Stimulated activated memory B cell treated with anti-CD40 and anti-IgM and Interleukin-4, amounts not matched to agents 10 μg/mL and 1 μg/mL and 100 μg/mL, for 72 hours (primary cell): ENCODE measurements around the gene TBC1D10A.
A peak's percentile ranks its signal among the peaks of the same experiment; 100 is the strongest.

Source experiments
- ATAC-seq: fragments of 150-1000 bp; cut with Tn5 transposase; 2 replicates; pipeline ENCODE4 v1.10.0; 2021
- H3K27ac Mint-ChIP-seq: one replicate; pipeline ENCODE4 v1.8.0; 2022; ENCODE audit warnings: mild to moderate bottlenecking, mixed read lengths
- H3K27me3 Mint-ChIP-seq: one replicate; pipeline ENCODE4 v1.8.0; 2022; ENCODE audit warnings: mixed read lengths
- H3K36me3 Mint-ChIP-seq: one replicate; pipeline ENCODE4 v1.8.0; 2022; ENCODE audit warnings: mixed read lengths
- H3K4me1 Mint-ChIP-seq: one replicate; pipeline ENCODE4 v1.8.0; 2022; ENCODE audit warnings: mixed read lengths
- H3K4me3 Mint-ChIP-seq: one replicate; pipeline ENCODE4 v1.8.0; 2022; ENCODE audit warnings: mild to moderate bottlenecking, moderate library complexity, mixed read lengths
- H3K9me3 Mint-ChIP-seq: one replicate; pipeline ENCODE4 v1.8.0; 2022; ENCODE audit warnings: mixed read lengths

Gene TBC1D10A

DNA sequence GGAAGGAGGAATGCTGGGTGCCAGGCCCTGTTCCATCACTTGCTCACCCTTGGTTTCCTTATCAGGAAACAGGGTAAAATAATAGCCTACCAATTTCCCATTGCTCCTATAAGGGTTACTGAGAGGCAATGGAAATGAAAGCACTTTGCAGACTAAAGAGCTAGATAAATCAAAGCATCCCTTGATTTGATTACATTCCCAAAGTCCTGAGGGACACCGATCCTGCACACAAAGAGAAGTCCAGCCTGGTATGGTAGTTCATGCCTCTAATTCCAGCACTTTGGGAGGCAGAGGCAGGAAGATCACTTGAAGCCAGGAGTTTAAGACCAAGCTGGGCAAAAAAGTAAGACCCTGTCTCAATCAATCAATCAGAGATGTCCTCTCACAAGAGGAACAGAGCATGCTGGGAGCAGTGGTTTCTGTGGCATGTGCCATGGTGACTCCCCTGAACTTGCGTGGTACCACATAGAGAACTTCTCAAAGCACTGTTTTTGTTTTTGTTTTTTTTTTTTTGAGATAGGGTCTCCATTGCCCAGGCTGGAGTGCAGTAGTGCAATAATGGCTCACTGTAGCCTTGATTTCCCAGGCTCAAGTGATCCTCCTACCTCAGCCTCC lies 10.7 kb downstream of the TBC1D10A start:
- H3K27me3 Mint-ChIP-seq: no peaks in the 10 kb centered on the region
- no peaks in the 10 kb centered on the region for H3K9me3 Mint-ChIP-seq
- peaks cover 86% of the 10 kb centered on the region for H3K4me1 Mint-ChIP-seq
- peak overlapping the region; percentile 82 for H3K27ac Mint-ChIP-seq
- no peak overlapping the region for H3K4me3 Mint-ChIP-seq
- H3K36me3 Mint-ChIP-seq: peaks cover 45% of the 10 kb centered on the region
- ATAC-seq: no peak

DNA sequence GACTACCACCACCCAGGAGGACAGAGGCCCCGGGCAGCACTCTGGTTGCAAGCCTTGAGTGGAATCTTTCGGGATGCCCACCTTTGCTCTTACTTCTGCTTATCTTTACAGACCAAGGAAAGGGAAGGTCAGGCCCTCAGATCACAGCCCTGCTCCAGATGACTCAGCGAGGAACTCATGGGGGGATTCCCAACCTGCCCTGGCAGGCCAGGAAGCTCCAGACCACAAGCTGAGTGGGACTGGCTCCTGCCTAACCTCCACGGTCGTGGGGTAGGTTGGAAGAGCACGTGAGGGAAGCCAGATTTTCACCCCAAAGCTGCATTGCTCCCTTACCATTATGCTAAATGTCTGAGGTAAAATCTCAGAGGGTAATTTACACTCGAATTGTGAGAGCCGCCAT lies 11.8 kb downstream of the TBC1D10A start:
- peak overlapping the region; percentile 82 for H3K27ac Mint-ChIP-seq
- ATAC-seq: peak; percentile 81
- no peaks in the 10 kb centered on the region for H3K27me3 Mint-ChIP-seq
- peaks cover 87% of the 10 kb centered on the region for H3K4me1 Mint-ChIP-seq
- peak overlapping the region; percentile 53 for H3K4me3 Mint-ChIP-seq
- H3K36me3 Mint-ChIP-seq: peaks cover 35% of the 10 kb centered on the region
- no peaks in the 10 kb centered on the region for H3K9me3 Mint-ChIP-seq

DNA sequence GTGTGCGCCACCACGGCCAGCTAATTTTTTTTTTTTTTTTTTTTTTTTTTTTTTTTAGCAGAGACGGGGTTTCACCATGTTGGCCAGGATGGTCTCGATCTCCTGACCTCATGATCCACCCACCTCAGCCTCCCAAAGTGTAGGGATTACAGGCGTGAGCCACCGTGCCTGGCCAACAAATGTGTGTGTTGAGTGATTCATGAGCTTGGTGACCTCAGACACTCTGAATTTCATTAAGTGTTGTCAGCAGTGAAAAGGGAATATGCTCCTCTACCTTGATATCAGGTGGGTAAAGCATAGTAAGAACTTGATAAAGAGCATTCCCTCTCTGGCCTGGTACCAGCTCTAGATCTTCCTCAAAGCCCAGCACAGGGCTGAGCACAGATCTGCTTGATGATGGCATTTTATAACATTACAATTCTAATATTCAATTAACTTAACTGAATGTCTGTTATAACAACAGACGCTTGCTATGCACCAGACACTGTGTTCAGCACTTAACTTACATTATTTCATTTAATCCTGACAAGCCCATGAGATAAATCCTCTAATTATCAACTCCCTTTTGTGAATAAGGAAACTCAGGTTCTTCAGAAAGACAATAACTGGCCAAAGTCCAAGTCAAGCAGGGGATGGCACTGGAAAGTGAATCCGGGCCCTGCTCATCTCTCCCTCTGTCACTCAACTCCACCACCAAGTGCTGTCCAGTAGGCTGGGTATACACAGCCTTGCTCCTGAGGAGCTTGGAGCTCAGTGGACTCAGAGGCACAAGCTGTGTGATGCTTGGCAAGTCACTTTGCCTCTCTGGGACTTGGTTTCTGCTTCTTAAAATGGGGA lies 13.0 kb downstream of the TBC1D10A start:
- no peaks in the 10 kb centered on the region for H3K9me3 Mint-ChIP-seq
- ATAC-seq: no peak
- H3K36me3 Mint-ChIP-seq: peaks cover 26% of the 10 kb centered on the region
- H3K27me3 Mint-ChIP-seq: no peaks in the 10 kb centered on the region
- H3K27ac Mint-ChIP-seq: peak overlapping the region; percentile 82
- H3K4me3 Mint-ChIP-seq: no peak overlapping the region
- peaks cover 87% of the 10 kb centered on the region for H3K4me1 Mint-ChIP-seq

DNA sequence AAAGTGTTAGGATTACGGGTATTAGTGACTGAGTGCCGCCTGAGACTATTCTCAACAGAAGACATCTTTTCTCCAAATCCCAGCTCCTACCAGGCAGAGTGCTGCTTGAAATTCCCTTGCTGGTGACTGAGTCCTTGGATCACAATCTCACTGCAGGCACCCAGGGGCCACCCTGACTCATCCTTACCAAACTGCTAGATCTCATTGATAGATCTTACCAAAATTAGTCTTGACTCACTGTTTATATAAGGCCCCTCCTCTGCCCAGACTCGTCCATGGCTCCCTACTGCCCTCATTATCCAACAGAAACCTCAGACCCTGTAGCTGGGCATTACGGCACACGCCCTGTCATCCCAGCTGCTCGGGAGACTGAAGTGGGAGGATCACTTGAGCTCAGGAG lies 14.7 kb downstream of the TBC1D10A start:
- Mint-ChIP-seq H3K4me3 (no peak overlapping the region), H3K4me1 (peaks cover 93% of the 10 kb centered on the region), H3K9me3 (no peaks in the 10 kb centered on the region), H3K27me3 (no peaks in the 10 kb centered on the region), H3K27ac (peak overlapping the region; percentile 74), H3K36me3 (peaks cover 22% of the 10 kb centered on the region)
- no peak for ATAC-seq

DNA sequence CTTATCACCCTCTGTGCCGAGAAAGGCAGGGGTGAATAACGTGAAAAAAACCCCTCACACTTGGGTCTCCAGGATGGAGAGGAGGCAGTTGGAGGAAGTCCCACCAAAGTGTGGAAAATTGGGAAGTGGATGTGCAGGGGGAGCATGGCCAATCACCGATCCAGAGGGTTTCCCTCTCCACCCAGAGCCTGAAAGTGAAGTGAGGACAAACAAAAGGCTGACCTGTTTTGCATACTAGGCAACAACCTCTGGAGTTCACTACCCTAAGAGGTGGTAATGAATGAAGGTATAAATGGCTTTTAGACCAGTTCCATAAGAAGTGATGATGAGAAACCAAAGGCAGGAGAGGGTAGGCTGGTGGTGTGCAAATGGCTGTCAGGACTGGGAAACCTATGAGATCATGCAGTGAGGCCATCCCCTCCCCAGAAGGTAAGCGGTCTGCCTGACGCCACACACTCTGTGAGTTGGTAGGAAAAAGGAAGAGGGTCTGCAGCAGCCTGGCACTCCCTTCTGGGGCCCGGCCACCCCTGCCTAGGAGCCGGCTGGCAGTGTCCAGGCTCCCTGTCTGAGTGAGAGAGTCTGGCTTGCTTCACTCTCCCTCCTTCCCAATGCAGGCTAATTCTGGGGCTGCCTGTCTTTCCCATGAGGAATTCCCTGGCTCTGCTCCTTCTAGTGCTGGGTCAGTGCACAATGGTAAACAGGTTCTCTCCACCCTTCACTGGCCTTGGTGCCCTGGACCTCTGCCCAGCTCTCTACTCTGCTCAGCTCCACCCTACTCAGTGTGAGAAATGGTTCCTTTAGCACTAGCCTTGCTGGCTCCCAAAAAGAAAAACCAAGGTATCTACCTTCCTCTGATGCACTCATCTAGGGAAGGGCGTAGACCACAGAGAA lies 15.6 kb downstream of the TBC1D10A start:
- H3K27ac Mint-ChIP-seq: peak overlapping the region; percentile 74
- peak overlapping the region; percentile 9 for H3K4me3 Mint-ChIP-seq
- no peak for ATAC-seq
- H3K27me3 Mint-ChIP-seq: no peaks in the 10 kb centered on the region
- peaks cover 97% of the 10 kb centered on the region for H3K4me1 Mint-ChIP-seq
- peaks cover 22% of the 10 kb centered on the region for H3K36me3 Mint-ChIP-seq
- no peaks in the 10 kb centered on the region for H3K9me3 Mint-ChIP-seq

DNA sequence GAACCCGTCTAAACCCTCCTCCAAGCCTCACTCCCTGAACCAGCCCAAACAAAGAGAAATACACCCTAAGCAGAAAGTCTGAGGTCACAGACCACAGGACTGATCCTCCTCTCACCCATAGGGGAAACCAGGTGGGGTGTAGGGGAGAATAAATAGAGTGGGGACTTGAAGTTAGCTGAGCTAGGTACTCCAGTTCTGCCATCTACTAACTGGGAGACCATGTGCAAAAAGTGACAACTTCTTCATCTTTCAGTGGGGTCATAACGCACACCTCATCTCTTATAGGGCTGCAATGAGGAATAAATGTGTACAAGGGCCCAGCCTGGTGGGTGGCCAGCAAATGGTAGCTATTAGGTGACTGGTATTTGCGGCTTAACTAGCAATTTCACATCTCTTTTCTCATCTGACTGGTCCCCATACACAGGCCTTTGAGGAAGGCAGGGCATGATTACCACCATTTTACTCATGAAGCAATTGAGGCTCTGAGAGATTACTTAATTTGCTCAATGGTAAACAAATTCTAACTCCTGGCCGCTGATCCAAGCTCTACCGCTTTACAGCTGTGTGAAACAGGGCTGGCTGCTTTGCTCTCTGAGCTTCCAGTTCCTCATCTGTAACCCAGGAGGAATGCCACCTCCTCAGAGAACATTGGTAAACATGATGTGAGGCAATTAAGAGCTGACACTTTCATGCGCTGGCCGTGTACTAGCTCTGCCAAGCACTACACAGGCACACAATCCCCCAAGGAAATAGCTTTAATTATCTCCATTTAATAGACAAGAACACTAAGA lies 16.6 kb downstream of the TBC1D10A start:
- Mint-ChIP-seq H3K27me3 (no peaks in the 10 kb centered on the region), H3K4me1 (peaks cover 97% of the 10 kb centered on the region), H3K9me3 (no peaks in the 10 kb centered on the region), H3K4me3 (peak overlapping the region; percentile 9), H3K36me3 (peaks cover 22% of the 10 kb centered on the region), H3K27ac (peak overlapping the region; percentile 74)
- ATAC-seq: peak; percentile 80

DNA sequence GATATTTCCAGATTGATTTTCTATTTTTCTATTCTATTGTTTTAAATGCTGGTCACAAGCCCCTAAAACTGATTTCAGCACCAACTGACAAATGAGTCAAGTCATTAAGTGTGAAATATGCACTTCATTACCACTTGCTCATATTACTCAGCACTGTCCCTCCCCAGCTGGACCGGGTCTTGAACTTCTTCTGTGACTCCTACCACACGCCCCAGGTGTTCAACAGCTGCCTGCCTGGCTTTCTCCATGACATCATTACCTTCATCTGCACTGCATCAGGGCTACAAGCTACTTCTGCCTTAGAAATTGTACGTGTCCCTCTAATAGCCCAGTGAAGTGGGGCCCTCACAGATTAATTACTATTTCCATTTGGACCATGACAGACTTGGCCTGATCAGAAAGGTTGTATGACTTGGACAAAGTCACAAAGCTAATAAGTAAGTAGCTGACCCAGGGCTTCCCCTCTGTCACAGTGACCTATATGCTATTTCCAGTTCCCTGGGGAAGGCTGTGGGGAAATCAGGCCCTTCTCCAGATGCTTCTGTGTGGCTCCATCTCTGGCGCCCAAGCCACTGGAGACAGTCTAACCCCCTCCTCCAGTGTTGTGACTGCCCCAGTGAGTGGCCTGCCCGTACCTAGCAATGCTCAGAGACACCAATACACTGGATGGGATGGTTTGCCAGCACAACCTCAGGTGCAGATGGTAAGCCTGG lies 18.1 kb downstream of the TBC1D10A start:
- Mint-ChIP-seq H3K9me3 (no peaks in the 10 kb centered on the region), H3K27me3 (no peaks in the 10 kb centered on the region), H3K27ac (peak overlapping the region; percentile 74), H3K36me3 (peaks cover 19% of the 10 kb centered on the region), H3K4me1 (peaks cover 97% of the 10 kb centered on the region), H3K4me3 (peak overlapping the region; percentile 10)
- ATAC-seq: peak; percentile 56

DNA sequence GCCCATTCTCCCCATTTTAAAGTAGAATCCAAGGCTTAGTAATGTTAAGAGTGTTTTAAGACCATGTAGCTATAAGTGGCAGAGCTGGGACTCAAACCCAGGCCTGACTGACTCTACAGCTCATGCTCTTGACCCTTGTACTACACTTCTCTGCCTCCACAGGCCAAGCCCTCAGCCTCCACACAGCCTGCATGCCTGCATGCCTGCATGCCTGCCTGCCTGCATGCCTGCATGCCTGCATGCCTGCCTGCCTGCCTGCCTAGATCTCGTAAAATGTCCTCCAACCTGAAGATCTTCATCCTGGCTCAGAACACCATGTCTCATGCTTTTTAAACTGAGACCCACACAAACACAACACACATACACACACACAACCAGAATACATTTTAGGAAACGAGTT lies 18.6 kb downstream of the TBC1D10A start:
- H3K27ac Mint-ChIP-seq: peak overlapping the region; percentile 74
- peak overlapping the region; percentile 2 for H3K4me3 Mint-ChIP-seq
- peaks cover 23% of the 10 kb centered on the region for H3K36me3 Mint-ChIP-seq

DNA sequence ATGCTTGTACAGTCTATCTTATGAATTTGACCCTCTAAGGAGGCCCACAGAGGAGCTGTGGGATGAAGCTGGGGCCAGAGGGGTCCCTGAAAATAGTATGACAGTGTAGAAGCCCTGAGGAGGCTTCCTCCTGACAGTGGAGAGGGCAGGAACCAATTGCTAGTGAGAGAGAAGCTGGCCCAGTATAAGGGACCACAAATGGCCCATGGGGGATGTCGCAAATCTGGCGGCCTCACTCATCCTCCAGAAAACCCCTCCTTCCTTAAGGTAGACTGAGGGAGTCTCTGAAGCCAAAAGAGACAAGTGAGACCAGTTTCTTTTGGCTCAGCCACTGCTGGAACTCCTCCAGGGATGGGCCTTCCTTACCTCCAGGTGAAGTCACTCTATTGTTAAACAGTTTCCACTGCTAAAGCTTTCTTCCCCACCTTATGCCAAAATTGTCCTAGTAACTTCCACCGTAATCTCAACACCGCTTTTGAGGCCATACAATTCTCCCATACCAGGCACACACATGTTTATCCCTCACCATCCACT lies 19.6 kb downstream of the TBC1D10A start:
- ATAC-seq: no peak
- Mint-ChIP-seq H3K4me1 (peaks cover 100% of the 10 kb centered on the region), H3K9me3 (no peaks in the 10 kb centered on the region), H3K36me3 (peaks cover 23% of the 10 kb centered on the region), H3K27ac (peak overlapping the region; percentile 74), H3K27me3 (no peaks in the 10 kb centered on the region), H3K4me3 (peak overlapping the region; percentile 35)

More for the DNA sequence above, 18.6 kb downstream of the TBC1D10A start:
- Mint-ChIP-seq H3K27me3 (no peaks in the 10 kb centered on the region), H3K9me3 (no peaks in the 10 kb centered on the region), H3K4me1 (peaks cover 100% of the 10 kb centered on the region)
- no peak for ATAC-seq

DNA sequence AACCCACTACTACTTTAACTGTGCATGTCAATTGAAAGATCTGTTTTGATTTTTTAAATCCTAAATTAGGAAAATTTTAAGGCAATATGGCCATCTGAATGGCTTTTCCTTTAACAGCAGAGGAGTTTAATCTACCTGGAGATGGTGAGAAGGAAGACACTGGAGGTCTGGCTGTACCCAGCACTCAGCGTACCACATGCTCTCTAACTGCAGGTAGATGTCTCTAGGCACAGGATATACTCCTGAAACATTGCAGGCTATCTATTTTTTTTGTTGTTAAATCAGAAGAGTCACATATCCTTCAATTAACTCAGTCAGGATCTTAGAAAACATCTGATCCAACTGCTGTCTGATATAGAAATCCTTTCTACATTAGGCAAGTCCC lies 20.1 kb downstream of the TBC1D10A start:
- no peaks in the 10 kb centered on the region for H3K9me3 Mint-ChIP-seq
- peaks cover 100% of the 10 kb centered on the region for H3K4me1 Mint-ChIP-seq
- H3K36me3 Mint-ChIP-seq: peaks cover 22% of the 10 kb centered on the region
- no peaks in the 10 kb centered on the region for H3K27me3 Mint-ChIP-seq
- H3K27ac Mint-ChIP-seq: peak overlapping the region; percentile 74
- H3K4me3 Mint-ChIP-seq: peak overlapping the region; percentile 35
- ATAC-seq: no peak

DNA sequence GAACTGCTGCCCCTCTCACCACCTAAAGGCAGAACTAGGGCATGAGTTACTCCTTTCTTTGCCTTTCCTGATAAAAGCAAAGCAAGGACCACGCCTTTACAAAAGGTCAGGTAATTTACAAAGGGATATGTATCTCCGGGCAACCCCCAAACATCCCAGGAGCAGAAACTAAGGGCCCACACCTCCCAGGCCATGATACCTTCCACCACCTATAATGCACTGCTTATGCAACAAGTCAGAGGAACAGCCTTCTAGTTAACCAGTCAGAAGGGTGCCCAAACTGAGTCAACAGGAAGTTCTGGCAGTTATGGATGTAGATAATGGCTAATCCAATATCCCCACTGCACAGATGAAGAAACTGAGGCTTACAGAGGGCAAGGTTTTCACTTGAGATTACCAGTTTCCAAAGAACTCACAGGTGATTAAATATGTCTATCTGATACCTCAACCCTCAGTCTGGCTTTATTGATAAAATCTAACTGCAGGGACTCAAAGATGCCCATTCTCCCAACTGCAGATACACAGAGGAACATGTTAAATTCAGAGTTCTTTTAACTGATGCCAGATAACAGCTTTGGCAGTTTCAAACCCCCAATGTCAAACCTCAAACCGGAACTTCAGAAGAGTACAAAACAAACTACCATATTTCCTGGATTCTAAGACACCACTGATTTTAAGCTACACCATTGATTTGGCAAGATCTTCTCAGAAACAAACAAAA lies 20.7 kb downstream of the TBC1D10A start:
- no peaks in the 10 kb centered on the region for H3K9me3 Mint-ChIP-seq
- ATAC-seq: no peak
- peak overlapping the region; percentile 44 for H3K4me3 Mint-ChIP-seq
- H3K4me1 Mint-ChIP-seq: peaks cover 100% of the 10 kb centered on the region
- H3K27ac Mint-ChIP-seq: peak overlapping the region; percentile 74
- peaks cover 27% of the 10 kb centered on the region for H3K36me3 Mint-ChIP-seq
- H3K27me3 Mint-ChIP-seq: no peaks in the 10 kb centered on the region

DNA sequence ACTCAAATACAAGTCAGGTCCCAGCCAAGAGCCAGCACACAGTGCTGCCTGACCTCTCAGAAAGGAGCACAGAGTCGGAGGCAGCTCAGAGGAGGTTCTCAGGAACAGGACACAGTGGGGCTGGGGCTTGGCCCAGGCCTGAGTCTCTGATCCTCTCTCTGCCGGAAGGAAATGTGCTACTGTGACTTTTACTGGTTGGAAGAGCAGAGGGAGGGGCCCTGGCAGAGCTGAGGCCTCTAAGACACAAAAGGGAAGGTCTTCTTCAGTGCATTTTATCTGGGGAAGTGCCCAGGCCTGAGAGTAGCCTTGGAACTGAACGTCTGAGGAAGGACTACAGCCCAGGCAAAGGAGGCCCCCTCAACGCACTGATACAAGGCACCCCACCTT lies 21.2 kb downstream of the TBC1D10A start:
- peaks cover 27% of the 10 kb centered on the region for H3K36me3 Mint-ChIP-seq
- ATAC-seq: peak; percentile 83
- H3K4me3 Mint-ChIP-seq: peak overlapping the region; percentile 44
- peak overlapping the region; percentile 74 for H3K27ac Mint-ChIP-seq
- no peaks in the 10 kb centered on the region for H3K9me3 Mint-ChIP-seq
- no peaks in the 10 kb centered on the region for H3K27me3 Mint-ChIP-seq
- H3K4me1 Mint-ChIP-seq: peaks cover 98% of the 10 kb centered on the region

DNA sequence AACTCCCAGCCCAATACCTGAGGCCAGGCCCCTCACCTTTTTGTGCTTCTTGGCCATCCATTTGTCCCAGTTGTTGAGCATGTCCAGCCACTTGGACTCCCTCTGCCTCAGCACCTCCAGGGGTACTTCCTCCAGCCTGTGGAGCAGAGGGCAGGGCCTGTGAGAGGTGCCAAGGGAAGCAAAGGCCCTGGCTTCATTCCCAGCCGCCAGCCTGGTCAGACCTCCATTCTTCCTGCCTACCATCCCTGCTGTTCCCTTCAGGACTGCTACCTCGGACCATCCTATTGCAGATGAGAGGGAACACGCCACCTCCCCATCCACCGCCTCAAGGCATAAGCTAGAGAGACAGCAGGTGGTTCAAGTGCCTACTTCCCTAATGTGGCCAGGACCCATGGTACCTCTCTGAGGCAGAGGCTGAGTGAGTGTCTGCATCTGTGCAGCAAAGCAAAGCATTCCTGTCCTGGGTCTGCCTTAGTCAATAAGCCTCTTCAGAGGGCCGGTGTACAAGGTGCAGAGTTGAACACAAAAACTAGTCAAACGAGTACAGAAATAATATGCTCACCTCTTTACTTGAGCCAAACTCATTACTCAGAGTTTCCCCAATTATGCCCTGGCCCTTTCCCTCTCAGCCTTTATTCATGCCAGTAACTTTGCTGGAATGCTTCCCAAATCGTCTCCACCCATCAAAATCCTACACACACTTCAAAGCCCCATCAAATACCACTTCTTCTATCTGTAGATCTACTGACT lies 22.1 kb downstream of the TBC1D10A start:
- ATAC-seq: peak; percentile 82
- Mint-ChIP-seq H3K9me3 (no peaks in the 10 kb centered on the region), H3K27ac (peak overlapping the region; percentile 74), H3K27me3 (no peaks in the 10 kb centered on the region), H3K4me3 (peak overlapping the region; percentile 44), H3K4me1 (peaks cover 90% of the 10 kb centered on the region), H3K36me3 (peaks cover 27% of the 10 kb centered on the region)
